GM23338 (cell line): ENCODE results near the gene HEMK1. TPM values are rescaled to one million over a fixed set of nuclear protein-coding genes. Genes with fewer than 3 reads are reported as not detected.

Source experiments
- ATAC-seq: fragments of 200-7000 bp; cut with Tn5 transposase; 3 replicates; pipeline ENCODE4 v1.9.1; 2020
- DNase-seq: peaks from one replicate; pipeline ENCODE4 v3.0.0-alpha.2; 2015; ENCODE audit warnings: low spot score
- H2AFZ ChIP-seq: fragments of 200-600 bp; sonication (generic); 2 replicates; pipeline ENCODE4 v1.8.0; 2016; ENCODE audit warnings: antibody characterized with exemption, mild to moderate bottlenecking, moderate library complexity
- H3F3A ChIP-seq: fragments of 200-600 bp; sonication (generic); replicated peaks from 2 replicates; pipeline ENCODE4 v1.8.0; 2017; ENCODE audit warnings: antibody characterized with exemption, mixed run types, low read depth
- H3K27ac ChIP-seq: fragments of 200-600 bp; sonication (generic); 2 replicates; pipeline ENCODE4 v1.6.1; 2016; ENCODE audit warnings: low read depth
- H3K27me3 ChIP-seq: fragments of 200-600 bp; sonication (generic); 2 replicates; pipeline ENCODE4 v1.8.0; 2016; ENCODE audit warnings: mild to moderate bottlenecking, mixed run types, moderate library complexity; ENCODE audit not compliant: insufficient read depth
- H3K36me3 ChIP-seq: fragments of 200-600 bp; sonication (generic); 2 replicates; pipeline ENCODE4 v1.8.0; 2016; ENCODE audit warnings: mild to moderate bottlenecking; ENCODE audit not compliant: insufficient read depth
- H3K4me1 ChIP-seq: fragments of 200-600 bp; sonication (generic); 2 replicates; pipeline ENCODE4 v1.8.0; 2016; ENCODE audit warnings: mild to moderate bottlenecking, moderate library complexity; ENCODE audit not compliant: insufficient read depth
- H3K4me2 ChIP-seq: fragments of 200-600 bp; sonication (generic); 2 replicates; pipeline ENCODE4 v1.7.1; 2017; ENCODE audit warnings: mixed run types
- H3K4me3 ChIP-seq: fragments of 200-600 bp; sonication (generic); 2 replicates; pipeline ENCODE4 v1.6.1; 2016; ENCODE audit warnings: mixed run types
- H3K79me2 ChIP-seq: fragments of 200-600 bp; sonication (generic); replicated peaks from 2 replicates; pipeline ENCODE4 v1.8.0; 2017; ENCODE audit warnings: mild to moderate bottlenecking; ENCODE audit not compliant: insufficient read depth
- H3K9me2 ChIP-seq: fragments of 200-600 bp; sonication (generic); 2 replicates; pipeline ENCODE4 v1.8.0; 2017; ENCODE audit not compliant: insufficient read depth
- H4K20me1 ChIP-seq: fragments of 200-600 bp; sonication (generic); replicated peaks from 2 replicates; pipeline ENCODE4 v1.8.0; 2017; ENCODE audit warnings: mild to moderate bottlenecking; ENCODE audit not compliant: insufficient read depth
- H3K27ac Mint-ChIP-seq: 2 replicates; pipeline ENCODE4 v1.8.0; 2020; ENCODE audit warnings: inconsistent platforms, mild to moderate bottlenecking, moderate library complexity, mixed read lengths
- H3K27me3 Mint-ChIP-seq: 3 replicates; pipeline ENCODE4 v1.8.0; 2022; ENCODE audit warnings: low read depth, mild to moderate bottlenecking, moderate library complexity, mixed read lengths, inconsistent platforms; ENCODE audit not compliant: insufficient read depth, poor library complexity
- H3K36me3 Mint-ChIP-seq: 3 replicates; pipeline ENCODE4 v1.8.0; 2021; ENCODE audit warnings: low read depth, mild to moderate bottlenecking, inconsistent platforms, moderate library complexity, mixed read lengths
- H3K4me1 Mint-ChIP-seq: 3 replicates; pipeline ENCODE4 v1.8.0; 2020; ENCODE audit warnings: mild to moderate bottlenecking, inconsistent platforms, mixed read lengths
- H3K4me3 Mint-ChIP-seq: 3 replicates; pipeline ENCODE4 v1.8.0; 2021; ENCODE audit warnings: moderate library complexity, mild to moderate bottlenecking, inconsistent platforms, mixed read lengths
- H3K9me3 Mint-ChIP-seq: 3 replicates; pipeline ENCODE4 v1.8.0; 2020; ENCODE audit warnings: moderate library complexity, mild to moderate bottlenecking, inconsistent platforms, mixed read lengths
- CTCF ChIP-seq, 2 experiments: fragments of 200-600 bp in 1 of 2; sonication (generic) in 1 of 2; conservative IDR thresholded peaks; 2 replicates each; pipeline versions ENCODE4 v1.5.1 to v1.6.1; 2016 to 2017; ENCODE audit warnings: antibody characterized with exemption in 2 of 2, low read depth in 2 of 2, mild to moderate bottlenecking in 2 of 2, moderate library complexity in 1 of 2
- ETS1 ChIP-seq: IDR thresholded peaks from 2 replicates; pipeline ENCODE4 v1.6.1; 2016; ENCODE audit warnings: antibody characterized with exemption
- EZH2 ChIP-seq: fragments of 200-600 bp; sonication (generic); IDR thresholded peaks from one replicate; pipeline ENCODE4 v1.8.0; 2017; ENCODE audit warnings: antibody characterized with exemption, mild to moderate bottlenecking, low read depth; ENCODE audit not compliant: unreplicated experiment
- EZH2phosphoT487 ChIP-seq: fragments of 200-600 bp; sonication (generic); IDR thresholded peaks from one replicate; pipeline ENCODE4 v1.8.1; 2018; ENCODE audit warnings: antibody characterized with exemption; ENCODE audit not compliant: unreplicated experiment
- JUNB ChIP-seq: IDR thresholded peaks from one replicate; pipeline ENCODE4 v1.6.1; 2016; ENCODE audit warnings: antibody characterized with exemption; ENCODE audit not compliant: unreplicated experiment
- NANOG ChIP-seq: IDR thresholded peaks from 2 replicates; pipeline ENCODE4 v1.6.1; 2016; ENCODE audit warnings: antibody characterized with exemption, borderline replicate concordance
- REST ChIP-seq: IDR thresholded peaks from one replicate; pipeline ENCODE4 v1.6.1; 2018; ENCODE audit warnings: antibody characterized with exemption; ENCODE audit not compliant: unreplicated experiment
- STAT1 ChIP-seq: IDR thresholded peaks from one replicate; pipeline ENCODE4 v1.6.1; 2016; ENCODE audit warnings: antibody characterized with exemption; ENCODE audit not compliant: unreplicated experiment
- ZNF114 ChIP-seq: fragments of 250-450 bp; sonication (Bioruptor Pico); IDR thresholded peaks from 2 replicates; pipeline ENCODE4 v1.5.0; 2020; ENCODE audit warnings: mild to moderate bottlenecking, moderate library complexity
- ZNF331 ChIP-seq: fragments of 250-450 bp; sonication (Bioruptor Pico); IDR thresholded peaks from 2 replicates; pipeline ENCODE4 v1.5.0; 2020; ENCODE audit warnings: low read depth, mild to moderate bottlenecking, moderate library complexity
- polyA plus RNA-seq: library from polyadenylated mRNA; unstranded; fragments of >200 nt; fragmentation: Nextera tagmentation; extraction: Ambion mirVana; gene quantifications from 2 replicates; pipeline ENCODE4 v1.2.1, GENCODE V29; 2016
- total RNA-seq: library from RNA; depleted of rRNA; stranded (reverse); fragments of >200 nt; shearing (Covaris generic); gene quantifications from 2 replicates; pipeline ENCODE4 v1.2.3, GENCODE V29; 2014

The HEMK1 gene
- total and polyA plus RNA-seq, 2 experiments from 2014 or later = 5.6 to 10.1 TPM

GRCh38 chr3:50586763-50587070, 17.4 kb downstream of the HEMK1 start:
- Histone ChIP-seq H3K27ac (no peak overlapping the region), H3K27me3 (no peaks in the 10 kb centered on the region), H3K4me1 (no peaks in the 10 kb centered on the region), H3F3A (no peaks in the 10 kb centered on the region), H4K20me1 (no peaks in the 10 kb centered on the region; the same call in 1 of the 2 replicates), H3K4me3 (no peak overlapping the region), H3K9me2 (no peaks in the 10 kb centered on the region), H3K79me2 (no peaks in the 10 kb centered on the region), H3K36me3 (no peaks in the 10 kb centered on the region), H3K4me2 (no peak overlapping the region), H2AFZ (no peak overlapping the region)
- ATAC-seq (no peak), DNase-seq (no peak)
- H3K36me3 Mint-ChIP-seq = peaks cover 3% of the 10 kb centered on the region; the same call in 2 of the 3 replicates
- no peak overlapping the region for H3K4me3 Mint-ChIP-seq
- H3K4me1 Mint-ChIP-seq = peaks cover 6% of the 10 kb centered on the region
- H3K27ac Mint-ChIP-seq = no peak overlapping the region
- no peaks in the 10 kb centered on the region for H3K27me3 Mint-ChIP-seq
- no peaks in the 10 kb centered on the region for H3K9me3 Mint-ChIP-seq
- TF ChIP-seq ETS1 = no peak
- no peak for TF ChIP-seq EZH2
- TF ChIP-seq ZNF114 (CRISPR knock-in tag) = no peak
- TF ChIP-seq CTCF (conservative IDR thresholded peaks at IDR 0.05; ENCODE audit: low read depth in 2 of 2) = no peak
- no peak for TF ChIP-seq STAT1

- no peak for ATAC-seq
- H3K27ac Mint-ChIP-seq = no peak overlapping the region
- TF ChIP-seq ZNF331 = no peak
- no peak for TF ChIP-seq NANOG
- TF ChIP-seq JUNB = no peak
- no peak for TF ChIP-seq CTCF (conservative IDR thresholded peaks at IDR 0.05; ENCODE audit: low read depth in 2 of 2)
- TF ChIP-seq REST = no peak
- TF ChIP-seq STAT1 = no peak
- TF ChIP-seq EZH2phosphoT487 = no peak
- no peak for TF ChIP-seq ZNF114 (CRISPR knock-in tag)
These were observed 18.1 kb downstream of the HEMK1 start for GRCh38 chr3:50587373-50587772.

More at GRCh38 chr3:50587373-50587772, 18.1 kb downstream of the HEMK1 start:
- H4K20me1 ChIP-seq = no peaks in the 10 kb centered on the region; the same call in 1 of the 2 replicates
- H3K4me3 ChIP-seq = no peak overlapping the region
- no peaks in the 10 kb centered on the region for H3K27me3 ChIP-seq
- no peak for DNase-seq
- H3K4me1 ChIP-seq = no peaks in the 10 kb centered on the region
- no peak overlapping the region for H3K27ac ChIP-seq
- no peak overlapping the region for H2AFZ ChIP-seq
- H3K79me2 ChIP-seq = no peaks in the 10 kb centered on the region
- H3K4me1 Mint-ChIP-seq = peaks cover 6% of the 10 kb centered on the region
- no peak overlapping the region for H3K4me2 ChIP-seq
- no peaks in the 10 kb centered on the region for H3K27me3 Mint-ChIP-seq
- no peaks in the 10 kb centered on the region for H3F3A ChIP-seq
- H3K9me3 Mint-ChIP-seq = no peaks in the 10 kb centered on the region
- no peak overlapping the region for H3K4me3 Mint-ChIP-seq
- peaks cover 3% of the 10 kb centered on the region; the same call in 2 of the 3 replicates for H3K36me3 Mint-ChIP-seq
- no peaks in the 10 kb centered on the region for H3K36me3 ChIP-seq
- no peaks in the 10 kb centered on the region for H3K9me2 ChIP-seq
